Epithelial cell of proximal tubule (primary cell): ENCODE data around the gene SLC16A10. TPM values are rescaled to one million over a fixed set of nuclear protein-coding genes. Genes with fewer than 3 reads are reported as not detected.

Experiments
- DNase-seq: peaks from one replicate; pipeline ENCODE4 v3.0.0-alpha.2; 2011; ENCODE audit warnings: low read depth
- H3K4me3 ChIP-seq: 2 replicates; pipeline ENCODE4 v1.5.1; 2011; ENCODE audit warnings: low read depth, mild to moderate bottlenecking, low read length
- total RNA-seq: library from RNA; depleted of rRNA; stranded (reverse); fragments of >200 nt; gene quantifications from 2 replicates; pipeline ENCODE4 v1.2.3, GENCODE V29; 2015
- TF ChIP-seq, protein P1 (sequence below): conservative IDR thresholded peaks from 2 replicates; pipeline ENCODE4 v1.5.1; 2012; ENCODE audit warnings: low read depth, mild to moderate bottlenecking, low read length

SLC16A10 gene
- total RNA-seq, 1 donor from 2014 or later: 0.63 TPM

DNA sequence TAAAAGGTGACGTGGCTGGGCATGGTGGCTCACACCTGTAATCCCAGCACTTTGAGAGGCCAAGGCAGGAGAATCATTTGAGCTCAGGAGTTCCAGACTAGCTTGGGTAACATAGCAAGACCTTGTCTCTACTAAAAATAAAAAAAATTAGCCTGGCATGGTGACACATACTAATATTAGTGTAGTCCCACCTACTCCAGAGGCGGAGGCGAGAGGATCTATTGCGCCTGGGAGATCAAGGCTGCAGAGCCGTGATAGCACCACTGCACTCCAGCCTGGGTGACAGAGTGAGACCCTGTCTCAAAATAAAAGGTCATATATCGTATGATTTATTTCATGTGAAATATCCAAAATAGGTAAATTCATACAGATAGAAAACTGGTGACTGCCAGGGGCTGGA is 132.5 kb downstream of the SLC16A10 start:
- no peak for DNase-seq
- no peak overlapping the region for H3K4me3 ChIP-seq
- TF ChIP-seq, protein P1, sequence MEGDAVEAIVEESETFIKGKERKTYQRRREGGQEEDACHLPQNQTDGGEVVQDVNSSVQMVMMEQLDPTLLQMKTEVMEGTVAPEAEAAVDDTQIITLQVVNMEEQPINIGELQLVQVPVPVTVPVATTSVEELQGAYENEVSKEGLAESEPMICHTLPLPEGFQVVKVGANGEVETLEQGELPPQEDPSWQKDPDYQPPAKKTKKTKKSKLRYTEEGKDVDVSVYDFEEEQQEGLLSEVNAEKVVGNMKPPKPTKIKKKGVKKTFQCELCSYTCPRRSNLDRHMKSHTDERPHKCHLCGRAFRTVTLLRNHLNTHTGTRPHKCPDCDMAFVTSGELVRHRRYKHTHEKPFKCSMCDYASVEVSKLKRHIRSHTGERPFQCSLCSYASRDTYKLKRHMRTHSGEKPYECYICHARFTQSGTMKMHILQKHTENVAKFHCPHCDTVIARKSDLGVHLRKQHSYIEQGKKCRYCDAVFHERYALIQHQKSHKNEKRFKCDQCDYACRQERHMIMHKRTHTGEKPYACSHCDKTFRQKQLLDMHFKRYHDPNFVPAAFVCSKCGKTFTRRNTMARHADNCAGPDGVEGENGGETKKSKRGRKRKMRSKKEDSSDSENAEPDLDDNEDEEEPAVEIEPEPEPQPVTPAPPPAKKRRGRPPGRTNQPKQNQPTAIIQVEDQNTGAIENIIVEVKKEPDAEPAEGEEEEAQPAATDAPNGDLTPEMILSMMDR: no peak

DNA sequence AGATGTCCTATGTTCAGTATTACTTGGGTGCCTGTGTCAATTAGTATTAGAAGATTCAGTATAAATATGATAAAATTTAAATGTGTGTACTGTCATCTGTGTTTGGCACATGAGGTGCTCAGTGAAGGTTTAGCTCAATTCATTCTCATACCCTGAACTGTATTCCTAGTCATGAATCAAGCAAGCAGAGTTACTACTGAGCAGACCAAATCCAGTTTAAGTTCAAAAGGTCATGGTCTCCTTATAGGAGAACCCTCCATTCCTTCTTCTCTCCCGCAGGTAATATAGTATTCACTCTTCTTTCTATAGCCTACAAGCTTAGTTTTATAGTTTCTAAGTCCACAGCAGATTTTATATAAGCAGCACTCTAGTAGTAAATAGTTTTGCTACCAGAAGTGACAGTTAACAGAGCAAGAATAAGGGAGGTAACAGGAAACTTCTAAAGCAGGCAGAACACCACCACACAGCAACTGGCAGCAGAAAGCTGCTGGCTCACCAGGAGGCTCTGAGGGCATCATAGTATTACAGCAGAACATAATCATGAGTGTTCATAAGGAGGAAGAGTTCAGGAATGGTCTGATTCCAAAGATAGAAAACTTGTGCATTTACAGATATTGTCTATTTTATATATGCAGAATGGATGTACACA is 133.2 kb downstream of the SLC16A10 start:
- TF ChIP-seq, protein P1: no peak
- no peak for DNase-seq
- H3K4me3 ChIP-seq: no peak overlapping the region

DNA sequence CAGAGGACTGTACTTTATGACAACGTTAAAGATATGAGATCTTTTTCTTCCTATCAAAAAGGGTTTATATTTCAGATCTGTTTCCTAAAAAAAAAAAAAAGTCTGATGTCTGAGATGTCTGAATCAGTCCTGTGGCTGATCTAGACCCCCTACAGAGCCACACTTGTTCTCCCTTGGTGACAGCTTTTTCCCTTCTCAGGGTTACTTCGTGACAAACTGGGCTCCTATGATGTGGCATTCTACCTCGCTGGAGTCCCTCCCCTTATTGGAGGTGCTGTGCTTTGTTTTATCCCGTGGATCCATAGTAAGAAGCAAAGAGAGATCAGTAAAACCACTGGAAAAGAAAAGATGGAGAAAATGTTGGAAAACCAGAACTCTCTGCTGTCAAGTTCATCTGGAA is 134.5 kb downstream of the SLC16A10 start:
- no peak overlapping the region for H3K4me3 ChIP-seq
- no peak for DNase-seq
- TF ChIP-seq, protein P1: no peak

DNA sequence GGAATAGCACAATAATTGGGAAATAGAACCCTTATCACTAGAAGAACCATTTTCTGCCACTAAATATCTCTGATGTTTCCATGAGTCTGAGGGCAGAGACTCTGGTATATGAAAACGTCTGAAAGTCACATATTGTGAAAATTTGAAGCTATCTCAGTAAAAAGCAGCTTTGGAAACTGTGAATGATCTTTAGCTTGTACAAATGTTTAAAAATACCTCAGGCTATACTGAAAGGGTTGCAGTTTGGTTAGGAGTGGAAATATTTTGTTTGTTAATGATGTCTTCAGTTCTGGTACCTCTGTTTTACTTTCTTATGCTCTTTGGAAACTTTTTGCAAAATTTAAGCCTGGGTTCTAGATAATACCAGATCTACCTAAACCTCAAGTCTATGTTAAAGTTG is 135.0 kb downstream of the SLC16A10 start:
- no peak for DNase-seq
- no peak overlapping the region for H3K4me3 ChIP-seq
- TF ChIP-seq, protein P1: no peak

DNA sequence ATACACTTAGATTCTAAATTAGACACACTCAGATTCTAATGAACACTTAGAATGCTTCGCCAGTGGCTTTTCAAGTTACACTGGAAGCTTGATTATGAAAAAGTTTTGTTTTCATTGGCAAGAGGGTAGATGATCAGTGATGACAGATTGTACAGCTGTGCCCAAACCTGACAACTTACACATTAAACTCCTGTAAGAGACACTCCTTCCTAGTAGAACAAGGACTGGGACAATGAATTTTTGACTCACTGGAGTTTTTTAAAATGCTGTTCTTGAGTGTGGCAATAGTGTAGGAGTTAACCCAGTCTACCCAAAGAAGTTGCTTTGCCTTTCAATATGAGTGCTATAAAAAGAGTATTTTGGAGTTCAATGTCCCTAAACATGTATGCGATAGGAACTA is 140.8 kb downstream of the SLC16A10 start:
- DNase-seq: no peak
- H3K4me3 ChIP-seq: no peak overlapping the region
- TF ChIP-seq, protein P1: no peak

DNA sequence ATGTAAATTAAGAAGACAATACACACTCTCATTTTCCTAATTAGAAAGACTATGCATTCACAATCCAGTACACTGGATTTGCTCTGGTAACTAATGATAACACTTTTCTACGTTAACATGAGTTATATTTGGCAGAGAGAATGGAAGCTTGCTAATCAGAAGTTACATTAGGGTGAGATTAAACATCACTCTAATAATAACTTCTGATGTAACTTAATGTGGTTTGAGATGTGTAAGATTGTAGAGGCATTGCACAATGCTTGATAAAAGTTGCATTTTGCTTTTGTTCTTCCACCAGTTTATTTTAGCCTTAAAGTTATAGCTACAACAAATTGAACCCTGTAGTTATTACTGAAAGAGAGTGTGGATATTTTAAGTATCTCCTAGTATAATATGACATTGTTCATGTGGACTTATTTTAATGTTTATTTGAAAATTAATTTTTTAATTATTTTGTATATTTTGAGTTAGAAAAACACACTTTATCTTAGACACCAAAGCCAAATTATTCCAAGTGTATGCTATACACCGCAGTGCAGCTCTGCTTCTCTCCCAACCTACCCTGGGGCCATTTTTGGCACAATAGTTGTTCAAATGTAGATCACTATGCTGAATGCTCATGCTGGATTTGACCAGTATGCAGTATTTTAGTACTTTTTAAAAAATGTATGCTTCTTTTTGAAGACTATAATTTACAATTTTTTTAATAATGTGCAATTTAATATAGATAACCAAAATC is 143.2 kb downstream of the SLC16A10 start:
- TF ChIP-seq, protein P1: no peak
- DNase-seq: no peak

DNA sequence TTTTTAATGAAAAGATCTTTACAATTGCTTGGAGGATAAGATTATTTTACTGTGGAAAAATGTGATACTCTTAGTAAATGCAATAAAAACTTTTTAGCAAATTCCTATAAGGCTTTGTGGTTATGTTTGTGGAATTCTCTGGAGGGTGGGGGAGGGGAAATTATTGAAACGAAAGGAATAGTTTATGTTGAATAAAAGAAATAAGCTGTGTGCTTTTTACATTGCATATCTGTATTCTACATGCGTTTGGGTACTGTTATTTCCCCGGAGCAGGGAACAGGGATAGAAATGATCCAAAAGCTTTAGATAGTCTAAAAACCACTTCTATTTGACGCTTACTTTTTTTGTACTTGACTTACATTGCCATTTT is 143.8 kb downstream of the SLC16A10 start:
- TF ChIP-seq, protein P1: no peak
- H3K4me3 ChIP-seq: no peak overlapping the region
- no peak for DNase-seq

More for the DNA sequence above, 143.2 kb downstream of the SLC16A10 start:
- H3K4me3 ChIP-seq: no peak overlapping the region
